Uterus (tissue), 4 donors: Measurements from ENCODE around the gene NRSN2. TPM values are rescaled to one million over a fixed set of nuclear protein-coding genes. Genes with fewer than 3 reads are reported as not detected.
"Not testable (repeated sequence)": the region's sequence is repeated elsewhere in the genome, so short reads cannot be mapped to it uniquely, and the experiment has no call there.

Experiments used
- DNase-seq, 2 donors: peaks; one replicate each; pipeline ENCODE4 v3.0.0-alpha.2; 2019 to 2020
- H3K27ac ChIP-seq, 2 donors: fragments of 200-600 bp; sonication (generic); 1 replicate in 1 of 2; 2 replicates in 1 of 2; pipeline ENCODE4 v1.5.1; 2016 to 2018
- H3K27me3 ChIP-seq, 2 donors: fragments of 200-600 bp; sonication (generic); one replicate each; pipeline ENCODE4 v1.5.1; 2018 to 2019; ENCODE audit warnings: control low read depth in 1 of 2
- H3K36me3 ChIP-seq, 2 donors: fragments of 200-600 bp; sonication (generic); one replicate each; pipeline ENCODE4 v1.5.1; 2019; ENCODE audit warnings: control low read depth in 1 of 2
- H3K4me1 ChIP-seq, 2 donors: fragments of 200-600 bp; sonication (generic); one replicate each; pipeline ENCODE4 v1.5.1; 2018 to 2019; ENCODE audit warnings: control low read depth in 1 of 2
- H3K4me3 ChIP-seq, 2 donors: fragments of 200-600 bp; sonication (generic); 1 replicate in 1 of 2; 2 replicates in 1 of 2; pipeline ENCODE4 v1.5.1; 2018 to 2019; ENCODE audit warnings: mild to moderate bottlenecking in 1 of 2
- H3K9me3 ChIP-seq, 2 donors: fragments of 200-600 bp; sonication (generic); one replicate each; pipeline ENCODE4 v1.5.1; 2019; ENCODE audit warnings: control low read depth in 1 of 2
- POLR2A ChIP-seq, 2 donors: fragments of 450-650 bp; IDR thresholded peaks; one replicate each; pipeline ENCODE4 v1.6.1; 2016; ENCODE audit warnings: antibody characterized with exemption in 2 of 2, mild to moderate bottlenecking in 1 of 2, moderate library complexity in 1 of 2
- intact Hi-C: fragments of 100-400 bp; cut with DNase I; formaldehyde crosslinking; loops from one replicate; pipeline ENCODE4 v1.15.1; 2023; ENCODE audit warnings: low total_unique reads
- total RNA-seq, 4 donors: library from RNA; depleted of rRNA in 3 of 4; stranded (reverse); fragments of >200 nt in 3 of 4; gene quantifications; one replicate each; pipeline versions ENCODE4 v1.1.0 to v1.2.4, GENCODE V29; 2014 to 2023
- TF ChIP-seq, protein P1 (sequence below), 4 experiments: fragments of 200-600 bp in 2 of 4; fragments of 450-650 bp in 2 of 4; sonication (generic) in 2 of 4; IDR thresholded peaks; one replicate each; pipeline ENCODE4 v1.5.1; 2016 to 2019; ENCODE audit warnings: antibody characterized with exemption in 4 of 4, mild to moderate bottlenecking in 2 of 4, moderate library complexity in 1 of 4
- donor health status: DM: yes; HTN: yes; CAD: no.

The NRSN2 gene
- total RNA-seq, 4 donors from 2014 or later, result 10.2 to 65.6 (median 28.7) TPM

DNA sequence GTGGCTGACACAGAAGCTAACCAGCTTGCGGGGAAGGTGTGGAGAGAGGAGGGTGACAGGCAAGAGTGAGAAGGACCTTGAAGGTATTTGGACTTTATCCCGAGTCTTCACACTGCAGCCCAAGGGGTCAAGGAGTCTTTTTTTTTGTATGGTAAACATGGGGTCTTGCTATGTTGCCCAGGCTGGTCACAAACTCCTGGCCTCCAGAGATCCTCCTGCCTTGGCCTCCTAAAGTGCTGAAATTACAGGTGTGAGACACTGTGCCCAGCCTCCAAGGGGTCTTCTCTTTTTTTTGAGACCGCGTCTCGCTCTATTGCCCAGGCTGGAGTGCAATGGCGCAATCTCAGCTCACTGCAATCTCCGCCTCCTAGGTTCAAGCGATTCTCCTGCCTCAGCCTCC, 12.3 kb upstream of the NRSN2 start:
- Histone ChIP-seq H3K4me1 (no peaks in the 10 kb centered on the region), H3K36me3 (no peaks in the 10 kb centered on the region), H3K4me3 (no peak overlapping the region), H3K9me3 (no peaks in the 10 kb centered on the region), H3K27ac (no peak overlapping the region), H3K27me3 (no peaks in the 10 kb centered on the region)
- DNase-seq, result no peak
- TF ChIP-seq POLR2A (IDR thresholded peaks at IDR 0.05), result no peak
- intact Hi-C loops, result loop anchor here (10.0 kb wide), 1 partner anchor 60 kb away; no protein-coding TSS in a partner anchor

- H3K4me3 ChIP-seq, H3K27ac ChIP-seq, H3K9me3 ChIP-seq, H3K36me3 ChIP-seq, DNase-seq, H3K27me3 ChIP-seq, H3K4me1 ChIP-seq: not testable (repeated sequence)
- intact Hi-C loops, result loop anchor here (10.0 kb wide), 1 partner anchor 61 kb away; no protein-coding TSS in a partner anchor
These were observed 10.9 kb upstream of the NRSN2 start for GRCh38 chr20:336040-336439.

DNA sequence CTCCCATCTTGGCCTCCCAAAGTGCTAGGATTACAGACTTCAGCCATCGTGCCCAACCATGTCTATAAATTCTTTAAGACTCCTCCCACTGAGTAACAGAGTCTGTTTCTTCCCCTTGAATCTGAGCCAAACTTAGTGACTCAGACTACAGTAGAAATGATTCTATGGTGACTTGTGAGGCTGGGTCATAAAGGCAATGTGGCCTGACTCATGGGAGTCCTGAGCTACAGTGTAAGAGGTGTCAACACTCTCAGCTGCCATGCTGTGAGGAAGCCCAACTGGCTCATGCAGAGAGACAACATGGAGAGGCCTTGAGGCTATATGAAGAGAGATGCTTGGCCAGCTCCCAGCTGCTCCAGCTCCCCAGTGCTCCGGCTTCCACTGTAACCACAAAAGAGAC, 5.2 kb upstream of the NRSN2 start:
- Histone ChIP-seq H3K27ac (no peak overlapping the region), H3K9me3 (no peaks in the 10 kb centered on the region), H3K36me3 (no peaks in the 10 kb centered on the region), H3K27me3 (no peaks in the 10 kb centered on the region), H3K4me1 (peaks cover 0 to 4% of the 10 kb centered on the region in 2 donors), H3K4me3 (no peak overlapping the region)
- no peak for DNase-seq
- TF ChIP-seq POLR2A (IDR thresholded peaks at IDR 0.05), result no peak
- TF ChIP-seq, protein P1, sequence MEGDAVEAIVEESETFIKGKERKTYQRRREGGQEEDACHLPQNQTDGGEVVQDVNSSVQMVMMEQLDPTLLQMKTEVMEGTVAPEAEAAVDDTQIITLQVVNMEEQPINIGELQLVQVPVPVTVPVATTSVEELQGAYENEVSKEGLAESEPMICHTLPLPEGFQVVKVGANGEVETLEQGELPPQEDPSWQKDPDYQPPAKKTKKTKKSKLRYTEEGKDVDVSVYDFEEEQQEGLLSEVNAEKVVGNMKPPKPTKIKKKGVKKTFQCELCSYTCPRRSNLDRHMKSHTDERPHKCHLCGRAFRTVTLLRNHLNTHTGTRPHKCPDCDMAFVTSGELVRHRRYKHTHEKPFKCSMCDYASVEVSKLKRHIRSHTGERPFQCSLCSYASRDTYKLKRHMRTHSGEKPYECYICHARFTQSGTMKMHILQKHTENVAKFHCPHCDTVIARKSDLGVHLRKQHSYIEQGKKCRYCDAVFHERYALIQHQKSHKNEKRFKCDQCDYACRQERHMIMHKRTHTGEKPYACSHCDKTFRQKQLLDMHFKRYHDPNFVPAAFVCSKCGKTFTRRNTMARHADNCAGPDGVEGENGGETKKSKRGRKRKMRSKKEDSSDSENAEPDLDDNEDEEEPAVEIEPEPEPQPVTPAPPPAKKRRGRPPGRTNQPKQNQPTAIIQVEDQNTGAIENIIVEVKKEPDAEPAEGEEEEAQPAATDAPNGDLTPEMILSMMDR (IDR thresholded peaks at IDR 0.05), result no peak
- intact Hi-C loops, result no loop called here

- no peaks in the 10 kb centered on the region for H3K9me3 ChIP-seq
- peaks cover 0 to 4% of the 10 kb centered on the region in 2 donors for H3K4me1 ChIP-seq
- no peak overlapping the region for H3K4me3 ChIP-seq
- H3K36me3 ChIP-seq, result no peaks in the 10 kb centered on the region
- intact Hi-C loops, result no loop called here
- no peaks in the 10 kb centered on the region for H3K27me3 ChIP-seq
- H3K27ac ChIP-seq, result no peak overlapping the region
- TF ChIP-seq POLR2A (IDR thresholded peaks at IDR 0.05), result no peak
- TF ChIP-seq, protein P1 (IDR thresholded peaks at IDR 0.05), result no peak
- no peak for DNase-seq
These were observed 3.8 kb upstream of the NRSN2 start for GRCh38 chr20:343107-343506.

DNA sequence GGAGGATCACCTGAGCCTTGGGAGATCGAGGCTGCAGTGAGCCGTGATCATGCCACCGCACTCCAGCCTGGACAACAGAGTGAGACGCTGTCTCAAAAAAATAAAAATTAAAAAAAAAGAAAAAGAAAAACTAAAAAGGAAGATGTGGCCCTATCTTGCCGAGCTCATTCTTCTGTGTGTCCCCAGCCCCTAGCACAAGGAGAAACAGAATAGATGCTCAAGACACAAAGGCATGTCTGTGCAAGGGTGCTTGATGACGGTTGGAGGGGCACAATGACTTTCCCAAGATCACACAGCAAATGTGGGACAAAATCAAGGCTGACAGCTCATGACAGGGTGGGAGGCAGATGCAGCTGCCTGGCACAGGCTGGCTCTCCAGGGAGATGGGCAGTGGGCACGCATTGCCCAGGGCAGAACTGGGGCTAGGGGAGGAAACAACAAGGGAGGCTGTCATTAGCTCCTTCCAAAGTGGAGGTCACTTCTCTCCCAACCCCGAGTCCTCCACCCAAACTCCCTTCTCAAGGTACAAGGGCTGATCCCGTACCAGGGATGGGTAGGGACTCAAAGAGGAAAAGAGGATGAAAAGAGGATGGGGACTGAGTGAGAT, 775 bp upstream of the NRSN2 start:
- Histone ChIP-seq H3K27me3 (no peaks in the 10 kb centered on the region), H3K9me3 (no peaks in the 10 kb centered on the region), H3K4me3 (peak overlapping the region; percentile 77 to 83), H3K4me1 (peaks cover 0 to 4% of the 10 kb centered on the region in 2 donors), H3K36me3 (no peaks in the 10 kb centered on the region), H3K27ac (peak overlapping the region; percentile 84 to 97)
- intact Hi-C loops, result no loop called here
- DNase-seq, result no peak
- TF ChIP-seq, protein P1 (IDR thresholded peaks at IDR 0.05), result no peak
- no peak for TF ChIP-seq POLR2A (IDR thresholded peaks at IDR 0.05)

DNA sequence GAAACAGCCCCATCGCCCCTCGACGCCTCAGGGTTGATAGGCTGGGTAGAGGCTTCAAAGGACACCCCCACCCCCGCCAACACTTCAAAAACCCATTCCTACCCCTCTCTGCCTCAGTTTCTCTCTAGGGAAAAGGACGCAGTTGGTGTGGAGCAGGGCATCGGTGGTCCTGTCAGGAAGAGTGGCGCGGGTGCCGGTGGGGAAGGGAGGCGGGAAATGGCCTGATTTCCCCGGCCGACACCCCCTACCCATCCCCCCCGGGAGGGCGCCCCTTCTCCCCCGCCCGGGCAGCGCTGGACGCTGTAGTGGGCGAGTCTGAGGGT, 367 bp downstream of the NRSN2 start:
- no peaks in the 10 kb centered on the region for H3K36me3 ChIP-seq
- H3K4me1 ChIP-seq, result peaks cover 0 to 4% of the 10 kb centered on the region in 2 donors
- H3K4me3 ChIP-seq, result peak overlapping the region; percentile 77 to 83
- H3K27me3 ChIP-seq, result no peaks in the 10 kb centered on the region
- H3K9me3 ChIP-seq, result no peaks in the 10 kb centered on the region
- intact Hi-C loops, result no loop called here
- DNase-seq, result no peak
- TF ChIP-seq, protein P1 (IDR thresholded peaks at IDR 0.05), result no peak
- TF ChIP-seq POLR2A (IDR thresholded peaks at IDR 0.05), result no peak
- peak overlapping the region; percentile 84 to 97 for H3K27ac ChIP-seq
